GM21786 (cell line): ENCODE measurements around the gene ARF1.
A peak's percentile ranks its signal among the peaks of the same experiment; 100 is the strongest.

Experiments used
- ATAC-seq: cut with Tn5 transposase; IDR thresholded peaks from one replicate; pipeline ENCODE4 v1.9.1; 2021; ENCODE audit not compliant: unreplicated experiment

ARF1 gene

GRCh38 chr1:228082214-228082917 lies at the start of gene ARF1:
TSS of gene ARF1 (plus strand) at chr1:228082708. CDS start at chr1:228097115, 14,407 bp downstream.
- peak; percentile 62 for ATAC-seq

DNA sequence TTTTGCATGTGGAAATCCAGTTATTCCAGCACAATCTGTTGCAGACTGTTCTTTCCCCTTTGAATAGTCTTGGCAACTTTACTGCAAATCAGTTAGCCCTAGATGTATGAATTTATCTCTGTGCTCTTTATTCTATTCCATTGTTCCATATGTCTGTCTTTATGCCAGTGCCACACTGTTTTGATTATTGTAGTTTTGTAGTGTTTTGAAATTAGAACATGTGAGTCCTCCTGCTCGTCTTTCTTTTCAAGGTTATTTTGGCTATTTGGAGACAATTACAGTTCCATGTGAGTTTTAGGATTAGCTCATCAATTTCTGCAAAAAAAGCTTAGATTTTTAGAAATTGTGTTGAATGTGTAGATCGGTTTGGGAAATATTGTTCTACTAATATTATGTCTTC lies 49.1 kb upstream of the ARF1 start:
- ATAC-seq, result no peak

- no peak for ATAC-seq
Observed at GRCh38 chr1:228034954-228035837, 47.3 kb upstream of the ARF1 start.

- ATAC-seq, result no peak
Observed at GRCh38 chr1:228035844-228036243, 46.7 kb upstream of the ARF1 start.

DNA sequence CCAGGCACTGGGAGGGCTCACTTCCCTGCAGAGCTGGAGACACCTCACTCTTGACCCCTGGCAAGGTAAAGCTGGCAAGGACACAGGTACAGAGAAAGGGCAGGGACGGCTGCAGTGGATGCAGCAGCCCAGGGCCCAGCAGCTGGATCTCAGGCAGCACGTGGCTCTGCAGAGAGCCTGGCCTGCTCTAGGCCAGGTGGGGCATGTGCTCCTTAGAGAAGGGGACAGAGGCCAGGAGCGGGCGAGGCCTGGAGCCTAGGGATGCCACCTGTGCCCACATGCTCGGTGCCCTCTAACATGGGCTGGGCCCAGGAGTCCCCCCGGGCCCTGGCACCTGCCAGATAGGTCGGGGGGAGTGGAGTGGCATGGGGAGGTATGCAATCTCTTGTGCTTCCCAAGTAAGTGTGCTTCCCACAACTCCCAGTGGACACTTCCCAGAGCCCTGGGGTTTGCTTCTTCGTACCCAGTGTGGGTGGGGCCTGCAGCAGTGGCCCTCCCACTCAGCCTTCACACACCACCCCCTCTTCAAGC lies 45.7 kb upstream of the ARF1 start:
- no peak for ATAC-seq

DNA sequence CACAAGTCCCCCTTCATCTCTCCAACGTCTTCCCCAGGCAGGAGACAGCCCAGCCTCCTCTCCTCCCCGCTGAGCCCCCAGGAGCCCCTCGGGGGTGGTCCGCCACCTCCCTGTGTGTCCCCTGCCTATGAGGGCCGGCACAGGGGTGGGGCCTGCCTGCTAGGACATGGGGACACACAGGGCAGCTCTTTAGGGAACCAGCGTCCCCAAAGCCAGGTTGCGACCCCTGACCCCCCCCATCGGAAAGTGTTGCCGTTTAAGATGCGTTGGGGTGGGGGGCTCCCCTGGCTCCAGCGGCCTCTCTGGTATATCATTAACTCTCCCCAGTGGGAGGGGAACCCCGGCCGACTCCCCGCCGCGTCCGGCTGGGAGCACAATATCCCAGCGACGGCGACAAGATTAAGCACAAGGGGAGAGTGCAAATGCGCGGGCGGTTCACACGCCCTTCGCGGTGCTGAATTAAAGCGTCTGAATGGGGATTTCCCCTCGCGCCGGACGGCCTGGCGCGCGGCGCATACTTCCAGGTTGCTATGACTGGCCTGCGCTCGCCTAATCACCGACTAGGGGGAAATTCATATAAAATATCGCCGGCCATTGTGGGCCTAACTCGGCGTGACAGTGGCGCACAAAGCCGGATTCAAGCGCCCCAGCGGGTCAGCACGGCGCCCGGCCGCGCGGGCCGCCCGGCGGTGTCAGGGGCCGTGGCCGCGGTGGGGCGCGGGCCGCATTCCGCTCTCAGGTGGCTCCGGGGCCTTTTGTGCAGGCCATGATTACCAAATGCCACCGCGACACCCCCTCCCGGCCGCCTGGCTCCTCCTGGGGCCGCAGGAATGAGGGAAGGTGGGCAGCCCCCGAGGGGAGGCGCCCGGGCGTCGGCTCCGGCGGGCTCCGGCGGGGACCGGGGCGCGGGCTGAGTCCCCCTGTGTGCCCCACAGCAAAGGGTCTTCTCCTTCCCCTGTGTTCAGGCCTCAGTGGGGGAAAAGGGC lies 44.8 kb upstream of the ARF1 start:
- ATAC-seq, result peak; percentile 80

- ATAC-seq, result no peak
Observed at GRCh38 chr1:228038387-228039005, 44.0 kb upstream of the ARF1 start.

GRCh38 chr1:228039006-228039903 lies 43.3 kb upstream of the ARF1 start:
- no peak for ATAC-seq

DNA sequence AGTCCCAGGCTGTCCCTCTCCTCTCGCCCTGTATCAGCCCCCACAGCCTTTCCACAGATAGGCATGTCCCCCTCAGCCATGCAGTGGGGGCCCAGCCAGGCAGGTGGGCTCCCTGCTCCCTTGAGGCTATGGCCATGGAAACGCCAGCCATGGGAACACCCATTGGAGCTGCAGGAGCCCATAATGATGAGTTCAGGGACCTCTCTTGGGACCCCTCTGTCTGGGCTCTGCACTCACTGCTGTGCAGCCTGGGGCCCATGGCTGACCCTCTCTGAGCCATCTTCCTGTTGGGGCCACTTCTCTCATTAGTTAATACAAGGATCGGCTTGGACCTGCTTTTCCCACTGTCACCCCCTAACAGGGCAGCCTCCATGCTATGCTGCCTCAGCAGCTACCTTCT lies 42.5 kb upstream of the ARF1 start:
- ATAC-seq, result no peak

DNA sequence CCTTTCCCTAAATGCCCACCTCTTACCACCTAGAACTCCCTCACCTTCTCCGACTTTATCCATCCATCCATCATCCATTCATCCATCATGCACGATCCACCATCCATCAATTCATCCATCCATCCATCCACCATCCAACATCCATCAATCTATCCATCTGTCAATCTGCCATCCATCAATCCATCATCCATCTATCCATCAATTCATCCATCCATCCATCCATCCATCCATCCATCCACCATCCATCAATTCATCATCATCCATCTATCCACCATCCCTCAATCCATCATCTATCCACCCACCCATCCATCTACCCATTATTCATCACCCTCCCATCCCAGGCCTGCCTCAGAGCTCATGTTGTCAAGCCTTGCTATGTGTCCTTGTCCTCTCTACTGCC lies 41.2 kb upstream of the ARF1 start:
- no peak for ATAC-seq

DNA sequence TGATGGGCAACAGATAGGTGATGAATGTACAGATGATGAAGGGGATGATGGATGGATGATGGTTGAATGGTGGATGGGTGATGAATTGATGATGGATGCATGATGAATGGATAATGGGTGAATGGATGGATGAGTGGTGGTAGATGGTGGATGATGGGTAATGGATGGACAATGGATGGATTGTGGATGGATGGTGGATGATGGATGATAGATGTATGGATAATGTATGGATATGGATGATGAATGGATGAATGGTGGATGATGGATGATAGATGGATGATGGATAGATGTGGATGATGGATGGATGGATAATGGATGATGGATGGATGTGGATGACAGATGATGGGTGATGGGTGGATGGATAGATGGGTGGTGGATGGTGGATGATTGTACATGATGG lies 40.0 kb upstream of the ARF1 start:
- ATAC-seq, result no peak

GRCh38 chr1:228043281-228043848 lies 39.1 kb upstream of the ARF1 start:
- ATAC-seq, result no peak

DNA sequence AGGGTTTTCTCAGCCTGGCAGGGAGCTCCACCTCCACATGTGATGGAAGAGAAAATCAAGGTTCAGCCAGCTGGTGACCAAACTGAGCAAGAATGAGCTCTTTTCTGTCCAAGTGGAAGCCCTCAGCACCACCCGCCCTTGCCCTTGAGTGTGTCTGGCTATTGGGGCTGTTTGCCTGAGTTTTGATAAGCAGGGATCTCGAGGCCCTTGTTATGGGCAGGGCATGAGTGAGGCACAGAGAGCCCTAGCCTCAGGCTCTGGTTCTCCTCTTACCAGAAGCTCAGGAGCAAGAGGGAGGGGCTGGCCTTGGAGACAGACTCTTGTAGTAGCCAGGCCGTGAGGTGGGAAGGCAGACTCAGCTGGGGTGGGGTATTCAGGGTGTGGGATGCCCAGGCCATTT lies 37.5 kb upstream of the ARF1 start:
- ATAC-seq, result no peak

- no peak for ATAC-seq
Observed at GRCh38 chr1:228045405-228045804, 37.1 kb upstream of the ARF1 start.

DNA sequence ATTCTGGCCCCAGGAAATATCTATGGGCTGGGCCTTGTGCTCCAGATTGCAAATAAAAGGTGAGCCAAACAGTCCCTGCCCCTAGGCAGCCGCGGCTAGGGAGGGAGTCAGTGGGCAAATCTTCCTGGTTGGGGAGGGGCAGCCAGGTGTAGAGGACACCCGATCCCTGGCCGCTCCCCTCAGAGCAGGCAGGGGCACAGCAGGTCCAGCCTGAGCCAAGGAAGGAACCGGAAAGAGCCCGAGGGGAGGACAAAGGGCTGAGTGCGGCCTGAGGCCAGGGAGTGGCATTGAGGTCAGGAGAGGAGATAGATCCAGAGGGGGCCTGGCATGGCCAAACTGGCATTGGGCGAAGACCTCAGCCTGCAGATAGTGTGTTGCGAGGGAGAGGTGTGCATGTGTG lies 36.6 kb upstream of the ARF1 start:
- ATAC-seq, result no peak

- no peak for ATAC-seq
Observed at GRCh38 chr1:228046421-228047182, 35.9 kb upstream of the ARF1 start.

DNA sequence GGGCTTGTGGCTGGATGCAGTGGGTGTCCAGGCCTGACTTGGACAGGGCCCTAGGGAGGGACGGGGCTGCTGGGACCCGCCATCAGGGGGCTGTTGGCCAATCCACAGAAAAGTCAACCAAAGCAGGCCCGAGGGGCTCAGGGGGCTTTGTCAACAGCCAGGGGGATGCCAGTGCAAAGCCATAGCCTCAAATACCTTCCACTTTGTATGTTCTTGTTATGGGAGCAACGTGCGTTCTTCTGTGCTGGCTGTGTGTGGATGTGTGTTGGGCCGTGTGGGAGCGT lies 35.4 kb upstream of the ARF1 start:
- ATAC-seq, result no peak

- no peak for ATAC-seq
Observed at GRCh38 chr1:228048120-228048519, 34.4 kb upstream of the ARF1 start.
